K562 (cell line): ENCODE measurements around the gene CBX3. TPM values are rescaled to one million over a fixed set of nuclear protein-coding genes. Genes with fewer than 3 reads are reported as not detected.
A peak's percentile ranks its signal among the peaks of the same experiment; 100 is the strongest.

ENCODE experiments used
- ARHGAP35 ChIP-seq: fragments of 450-650 bp; IDR thresholded peaks from 2 replicates; pipeline ENCODE4 v1.6.1; 2018; ENCODE audit not compliant: partially characterized antibody
- BRD4 ChIP-seq: fragments of 200-600 bp; sonication (generic); IDR thresholded peaks from 2 replicates; pipeline ENCODE4 v1.6.1; 2017; ENCODE audit warnings: inconsistent platforms
- BRD9 ChIP-seq: fragments of 450-650 bp; IDR thresholded peaks from 2 replicates; pipeline ENCODE4 v1.6.1; 2018; ENCODE audit warnings: low read depth; ENCODE audit not compliant: partially characterized antibody
- CTBP1 ChIP-seq: fragments of 450-650 bp; IDR thresholded peaks from 2 replicates; pipeline ENCODE4 v1.6.1; 2016; ENCODE audit warnings: borderline replicate concordance
- DACH1 ChIP-seq: fragments of 450-650 bp; IDR thresholded peaks from 2 replicates; pipeline ENCODE4 v1.6.1; 2018; ENCODE audit not compliant: partially characterized antibody
- E2F8 ChIP-seq: fragments of 450-650 bp; IDR thresholded peaks from 2 replicates; pipeline ENCODE4 v1.7.1; 2018; ENCODE audit warnings: mild to moderate bottlenecking, low read depth; ENCODE audit not compliant: partially characterized antibody
- ESRRB ChIP-seq: fragments of 250-450 bp; sonication (Bioruptor Pico); IDR thresholded peaks from 2 replicates; pipeline ENCODE4 v1.5.0; 2020; ENCODE audit warnings: mild to moderate bottlenecking, moderate library complexity, borderline replicate concordance
- IRF9 ChIP-seq: fragments of 450-650 bp; IDR thresholded peaks from 2 replicates; pipeline ENCODE4 v1.6.1; 2016; ENCODE audit warnings: missing biosample characterization, missing genetic modification characterization
- MAFF ChIP-seq: IDR thresholded peaks from 2 replicates; pipeline ENCODE4 v1.6.1; 2012; ENCODE audit warnings: low read length, improper control_type of control experiment
- PKNOX1 ChIP-seq: fragments of 450-650 bp; IDR thresholded peaks from 2 replicates; pipeline ENCODE4 v1.6.1; 2016
- RBM22 ChIP-seq: fragments of 200-400 bp; formaldehyde crosslinking; IDR thresholded peaks from 2 replicates; pipeline ENCODE4 v1.6.1; 2018; ENCODE audit warnings: low read length, low read depth; ENCODE audit not compliant: poor library complexity, severe bottlenecking
- TBL1XR1 ChIP-seq, 2 experiments: IDR thresholded peaks; 2 replicates each; pipeline ENCODE4 v1.6.1; 2012; ENCODE audit warnings: improper control_type of control experiment in 2 of 2, low read length in 2 of 2, mild to moderate bottlenecking in 1 of 2
- ZBTB9 ChIP-seq: fragments of 450-650 bp; formaldehyde crosslinking; IDR thresholded peaks from 2 replicates; pipeline ENCODE4 v1.4.0; 2020; ENCODE audit warnings: mild to moderate bottlenecking, moderate library complexity
- ZC3H11A ChIP-seq: IDR thresholded peaks from 2 replicates; pipeline ENCODE4 v1.6.1; 2012; ENCODE audit warnings: low read depth, low read length, improper control_type of control experiment
- ZC3H4 ChIP-seq: sonication (generic); formaldehyde crosslinking; IDR thresholded peaks from 2 replicates; pipeline ENCODE4 v1.9.0; 2021; ENCODE audit warnings: missing genetic modification reagents, borderline replicate concordance
- ZNF324 ChIP-seq: fragments of 250-450 bp; sonication (Bioruptor Pico); IDR thresholded peaks from 2 replicates; pipeline ENCODE4 v1.4.0; 2020; ENCODE audit warnings: mild to moderate bottlenecking
- ZNF586 ChIP-seq: fragments of 450-650 bp; formaldehyde crosslinking; conservative IDR thresholded peaks from 2 replicates; pipeline ENCODE4 v1.4.0; 2020; ENCODE audit warnings: mild to moderate bottlenecking, moderate library complexity
- polyA plus RNA-seq, 8 experiments: library from polyadenylated mRNA; depleted of rRNA in 4 of 8; stranded (reverse) in 5 of 8; unstranded in 3 of 8; fragments of >200 nt; fragmentation: Nextera tagmentation in 2 of 8; fragmentation: Illumina TruSeq in 1 of 8; extraction: Ambion mirVana in 2 of 8; extraction: Trizol in 1 of 8; gene quantifications; 2 replicates each; pipeline versions ENCODE4 v1.2.1 to v1.2.3, GENCODE V29; 2011 to 2014; ENCODE audit warnings: inconsistent platforms in 1 of 8, missing spikeins in 1 of 8
- total RNA-seq, 7 experiments: library from RNA; depleted of rRNA in 6 of 7; stranded (reverse); fragments of >200 nt in 6 of 7; fragmentation: Illumina TruSeq in 2 of 7; extraction: Trizol in 2 of 7; gene quantifications; 2 replicates each; pipeline versions ENCODE4 v1.2.1 to v1.2.3, GENCODE V29; 2011 to 2021; ENCODE audit warnings: low replicate concordance in 1 of 7

The CBX3 gene
- total and polyA plus RNA-seq, 9 of the 15 experiments (the other 6 are each of a cell fraction or from before 2014, with no cell fraction given), result 198 to 413 (median 328) TPM

GRCh38 chr7:26187380-26188205 lies 14.0 kb upstream of the CBX3 start (continued):
- TF ChIP-seq ESRRB (CRISPR knock-in tag) (peak; percentile 57; the same call in 1 of the 2 replicates), ZNF586 (0 out of 2 replicates have a peak, but pooled peaks have one; percentile 38), ZC3H4 (no peak), TBL1XR1 (IDR thresholded peaks at IDR 0.05; ENCODE audit: low read length in 2 of 2) (peak in 1 of 2 experiments; percentile 42; a peak in 1 of 4 replicates), CTBP1 (peak; percentile 29; the same call in 1 of the 2 replicates), ZBTB9 (no peak), IRF9 (tag) (peak; percentile 92), MAFF (peak; percentile 8; the same call in 1 of the 2 replicates), ZNF324 (CRISPR knock-in tag) (peak; percentile 47; the same call in 1 of the 2 replicates), ARHGAP35 (peak; percentile 55), E2F8 (peak; percentile 70), RBM22 (peak; percentile 65), BRD4 (no peak), BRD9 (no peak), ZC3H11A (0 out of 2 replicates have a peak, but pooled peaks have one; percentile 21), PKNOX1 (no peak), DACH1 (peak; percentile 12)
